Occipital lobe (tissue), 2 donors: ENCODE results near the gene PANK3. TPM values are rescaled to one million over a fixed set of nuclear protein-coding genes. Genes with fewer than 3 reads are reported as not detected.
"Not testable (repeated sequence)": the region's sequence is repeated elsewhere in the genome, so short reads cannot be mapped to it uniquely, and the experiment has no call there.

Experiments
- DNase-seq: peaks from one replicate; lab custom pipeline; 2025; lab: John Stamatoyannopoulos, UW
- total RNA-seq: library from RNA; depleted of rRNA; stranded (reverse); fragments of >200 nt; gene quantifications from one replicate; pipeline ENCODE4 v1.2.3, GENCODE V29; 2014

The PANK3 gene
- total RNA-seq, 1 donor from 2014 or later, result 293 TPM

DNA sequence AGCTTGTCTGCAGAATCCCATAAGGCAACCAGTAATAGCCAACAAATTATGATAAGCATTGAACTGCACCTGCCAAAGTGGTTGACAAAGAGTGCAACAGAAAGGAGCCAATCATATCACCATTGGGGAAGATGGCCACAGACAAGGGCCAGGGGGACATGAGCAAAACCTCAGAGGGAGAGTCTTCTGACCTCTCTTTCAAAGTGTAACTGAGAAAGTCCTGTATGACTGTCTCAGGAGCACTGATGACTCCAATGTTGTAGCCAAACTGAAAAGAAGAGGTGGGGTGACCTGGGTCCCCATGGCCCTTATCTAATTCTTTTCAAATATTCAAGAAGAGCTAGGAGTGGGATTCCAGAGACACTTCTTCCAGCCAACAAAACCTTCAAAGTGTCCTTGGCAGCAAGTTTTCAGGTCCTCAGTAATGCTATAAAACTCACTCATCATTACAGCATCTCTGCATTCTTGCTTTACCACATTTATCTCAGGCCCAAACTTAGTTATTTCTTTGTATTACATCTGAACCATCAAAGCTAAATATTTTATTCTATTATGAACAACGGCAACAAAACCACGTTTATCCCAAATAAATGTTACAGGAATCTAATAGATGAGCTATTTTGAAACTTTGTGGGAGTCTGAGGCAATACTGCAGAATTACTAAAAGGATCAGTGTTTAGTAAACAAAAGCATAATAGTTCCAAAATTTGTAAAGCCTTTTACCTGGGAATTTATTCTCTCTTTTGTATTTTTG lies 25.6 kb downstream of the PANK3 start:
- no peak for DNase-seq

DNA sequence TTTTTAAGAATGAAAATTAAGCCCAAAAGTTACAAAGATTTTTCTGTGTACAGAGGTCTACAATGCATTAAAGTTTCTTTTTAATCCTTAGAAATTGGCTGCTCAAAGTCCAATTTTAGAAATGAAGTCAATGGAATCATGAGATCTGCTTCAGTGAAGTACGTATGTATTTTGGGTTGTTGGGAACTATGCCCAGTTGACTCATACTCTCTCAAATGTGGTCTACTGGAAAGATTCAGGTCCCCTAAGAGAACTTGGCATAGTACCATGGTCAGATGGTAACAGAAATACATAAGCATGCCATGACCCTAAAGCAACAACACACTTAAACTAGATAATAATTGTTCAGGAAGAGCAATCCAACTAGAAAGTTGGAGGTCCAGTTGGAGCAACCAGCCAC lies 27.0 kb downstream of the PANK3 start:
- no peak for DNase-seq

DNA sequence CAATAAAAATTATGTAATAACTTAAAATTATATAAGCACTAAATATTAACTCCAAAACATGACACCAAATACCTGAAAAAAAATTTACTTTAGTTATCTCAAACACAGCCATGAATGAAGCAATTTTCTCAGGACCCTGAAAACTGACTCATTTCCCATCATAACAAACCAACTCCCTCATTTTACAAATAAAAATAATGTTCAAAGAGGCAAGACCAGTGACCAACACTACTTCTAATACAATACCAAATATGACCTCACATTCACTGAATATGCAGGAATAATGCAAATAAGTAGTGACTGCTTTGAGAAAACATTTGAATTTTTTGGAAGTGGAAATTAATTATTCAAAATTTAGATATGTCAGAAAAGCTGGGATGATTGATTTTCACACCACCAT lies 28.5 kb downstream of the PANK3 start:
- DNase-seq, result no peak

DNA sequence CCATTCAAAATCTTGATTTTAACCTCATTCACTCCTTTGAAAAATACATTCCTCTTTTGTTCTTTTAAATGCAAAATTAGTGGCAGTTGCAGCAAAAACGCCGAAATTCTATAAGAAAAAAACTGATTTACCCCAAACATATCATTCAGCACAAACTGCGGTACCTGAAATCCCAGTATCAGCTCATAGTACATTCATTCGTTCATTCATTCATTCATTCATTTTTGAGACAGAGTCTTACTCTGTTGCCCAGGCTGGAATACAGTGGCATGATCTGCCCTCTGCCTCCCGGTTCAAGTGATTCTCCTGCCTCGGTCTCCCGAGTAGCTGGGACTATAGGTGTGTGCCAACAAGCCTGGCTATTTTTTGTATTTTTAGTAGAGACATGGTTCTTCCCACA lies 29.6 kb downstream of the PANK3 start:
- no peak for DNase-seq

DNA sequence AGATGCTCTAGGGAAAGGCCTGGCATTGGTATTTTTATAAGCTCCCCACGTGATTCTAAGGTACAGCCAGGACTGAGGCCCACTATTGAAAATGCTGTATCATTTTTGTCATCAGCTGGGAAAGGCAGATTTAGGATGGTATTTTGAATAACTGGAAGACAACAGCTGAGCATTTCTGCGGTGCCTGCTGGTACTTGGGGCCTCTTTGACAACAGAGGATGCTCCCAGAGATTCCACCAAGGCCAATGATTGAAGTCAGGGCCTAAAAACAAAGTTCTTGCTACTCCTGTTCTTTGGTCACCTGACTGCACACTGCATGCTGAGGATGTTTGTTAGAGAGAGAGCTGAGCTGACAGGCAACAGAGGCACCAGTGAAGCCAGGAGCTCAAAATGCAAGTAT lies 42.0 kb downstream of the PANK3 start:
- DNase-seq, result no peak

DNA sequence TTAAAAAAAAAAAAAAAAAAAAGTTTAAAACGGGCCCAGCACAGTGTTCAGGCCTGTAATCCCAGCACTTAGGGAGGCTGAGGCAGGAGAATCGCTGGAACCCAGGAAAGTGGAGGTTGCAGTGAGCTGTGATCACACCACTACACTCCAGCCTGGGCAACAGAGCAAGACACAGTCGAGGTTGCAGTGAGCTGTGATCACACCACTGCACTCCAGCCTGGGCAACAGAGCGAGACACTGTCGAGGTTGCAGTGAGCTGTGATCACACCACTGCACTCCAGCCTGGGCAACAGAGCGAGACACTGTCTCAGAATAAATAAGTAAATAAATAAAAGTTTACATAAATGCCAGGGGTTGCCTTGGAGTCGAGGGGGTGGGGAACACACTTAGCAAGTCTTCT lies 44.8 kb downstream of the PANK3 start:
- not testable (repeated sequence) for DNase-seq

DNA sequence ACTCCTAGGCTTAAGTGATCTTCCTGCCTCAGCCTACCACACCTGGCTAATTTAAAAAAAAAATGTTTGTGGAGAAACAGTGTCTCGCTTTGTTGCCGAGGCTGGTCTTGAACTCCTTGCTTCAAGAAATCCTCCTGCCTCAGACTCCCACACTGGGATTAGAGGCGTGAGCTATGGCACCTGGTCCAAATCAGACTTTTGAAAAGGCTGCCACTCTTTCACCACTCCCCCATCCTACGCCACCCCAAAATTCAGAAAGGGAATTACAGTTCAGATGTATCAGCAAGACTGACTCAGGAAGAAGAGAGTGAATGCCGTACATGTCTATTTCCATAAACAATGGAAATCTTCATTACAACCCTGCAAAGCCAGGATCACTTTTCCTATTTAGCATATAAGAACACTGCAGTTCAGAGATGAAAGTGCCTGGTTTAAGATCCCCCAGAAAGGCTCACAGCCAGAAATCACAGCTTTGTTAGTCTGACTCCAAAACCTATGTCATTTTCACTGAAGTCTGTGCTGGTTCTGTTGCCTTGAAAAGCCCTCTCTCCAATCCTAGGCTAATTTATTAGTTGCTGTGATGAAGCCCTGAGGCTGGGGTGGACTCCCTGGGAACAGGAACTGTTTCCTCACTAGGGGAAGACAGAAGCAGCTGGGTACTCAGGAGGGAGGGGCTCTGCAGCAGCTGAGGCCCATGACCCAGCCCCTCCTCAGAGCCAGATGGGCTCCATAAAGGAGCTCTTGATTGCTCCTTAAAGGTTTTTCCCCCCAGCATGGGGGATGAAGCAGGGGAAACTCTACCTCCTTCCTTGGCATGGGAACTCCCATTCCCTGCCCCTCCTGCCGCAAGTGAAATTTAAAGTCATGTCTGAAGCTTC lies 46.9 kb downstream of the PANK3 start:
- DNase-seq, result no peak

DNA sequence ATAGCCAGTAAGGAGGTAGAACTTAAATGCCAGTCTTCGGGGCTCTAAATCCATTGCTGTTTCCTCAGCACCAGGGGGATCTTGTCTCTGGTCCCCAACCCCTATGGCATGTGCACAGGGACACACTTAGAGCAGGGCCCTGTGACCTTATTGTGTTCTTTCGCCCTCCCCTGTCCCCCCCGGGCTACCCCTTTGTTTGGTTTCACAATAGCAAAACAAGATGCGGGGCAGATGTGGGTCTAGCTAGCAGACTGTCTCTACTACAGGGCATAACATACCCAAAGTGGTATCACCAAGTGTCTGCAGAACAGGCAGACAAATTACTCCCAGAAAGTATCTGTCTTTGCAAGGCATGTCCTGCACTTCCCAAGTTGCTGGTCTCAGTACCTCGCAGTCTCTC lies 48.0 kb downstream of the PANK3 start:
- no peak for DNase-seq

DNA sequence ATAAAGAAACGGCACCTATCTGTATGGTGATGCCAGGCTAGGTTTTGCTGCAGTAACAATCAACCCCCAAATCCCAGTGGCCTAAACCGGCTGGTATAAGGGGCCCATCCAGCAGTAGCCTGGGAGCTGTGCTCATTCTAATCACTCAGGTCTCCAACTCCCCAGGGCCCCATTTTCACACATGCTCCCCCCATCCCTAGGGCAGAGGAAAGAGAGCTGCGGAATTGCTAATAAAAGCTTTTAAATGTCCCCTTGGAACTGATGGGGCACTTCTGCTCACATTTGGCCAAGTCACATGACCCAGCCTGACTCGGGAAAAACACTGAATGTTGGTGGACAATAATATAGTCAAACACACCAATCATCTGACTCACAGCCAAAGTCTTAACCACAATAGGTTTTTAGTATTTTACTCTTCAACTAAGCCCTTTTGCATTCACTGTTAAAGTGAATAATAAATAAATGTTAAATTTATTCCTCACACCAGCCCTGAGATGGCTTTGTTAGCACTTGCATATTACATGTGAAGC lies 48.5 kb downstream of the PANK3 start:
- no peak for DNase-seq

DNA sequence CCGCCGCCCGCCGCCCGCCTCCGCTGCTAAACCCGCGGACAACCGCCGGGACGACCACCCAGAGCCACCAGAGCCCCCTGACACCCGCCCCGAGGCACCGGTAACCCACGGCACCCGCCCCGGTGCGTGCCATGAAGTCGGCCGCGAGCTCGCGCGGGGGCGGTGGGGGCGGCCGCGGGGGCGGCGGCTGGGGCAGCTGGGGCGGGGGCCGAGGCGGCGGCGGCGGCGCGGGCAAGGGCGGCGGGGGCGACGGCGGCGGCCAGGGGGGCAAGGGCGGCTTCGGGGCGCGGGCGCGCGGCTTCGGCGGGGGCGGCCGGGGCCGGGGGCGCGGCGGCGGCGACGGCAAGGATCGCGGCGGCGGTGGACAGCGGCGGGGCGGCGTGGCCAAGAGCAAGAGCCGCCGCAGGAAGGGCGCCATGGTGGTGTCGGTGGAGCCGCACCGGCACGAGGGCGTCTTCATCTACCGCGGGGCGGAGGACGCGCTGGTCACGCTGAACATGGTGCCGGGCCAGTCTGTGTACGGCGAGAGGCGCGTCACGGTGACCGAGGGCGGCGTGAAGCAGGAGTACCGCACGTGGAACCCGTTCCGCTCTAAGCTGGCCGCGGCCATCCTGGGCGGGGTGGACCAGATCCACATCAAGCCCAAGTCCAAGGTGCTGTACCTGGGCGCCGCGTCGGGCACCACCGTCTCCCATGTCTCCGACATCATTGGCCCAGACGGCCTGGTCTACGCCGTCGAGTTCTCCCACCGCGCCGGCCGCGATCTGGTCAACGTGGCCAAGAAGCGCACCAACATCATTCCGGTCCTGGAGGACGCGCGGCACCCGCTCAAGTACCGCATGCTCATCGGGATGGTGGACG lies 49.6 kb downstream of the PANK3 start:
- no peak for DNase-seq

DNA sequence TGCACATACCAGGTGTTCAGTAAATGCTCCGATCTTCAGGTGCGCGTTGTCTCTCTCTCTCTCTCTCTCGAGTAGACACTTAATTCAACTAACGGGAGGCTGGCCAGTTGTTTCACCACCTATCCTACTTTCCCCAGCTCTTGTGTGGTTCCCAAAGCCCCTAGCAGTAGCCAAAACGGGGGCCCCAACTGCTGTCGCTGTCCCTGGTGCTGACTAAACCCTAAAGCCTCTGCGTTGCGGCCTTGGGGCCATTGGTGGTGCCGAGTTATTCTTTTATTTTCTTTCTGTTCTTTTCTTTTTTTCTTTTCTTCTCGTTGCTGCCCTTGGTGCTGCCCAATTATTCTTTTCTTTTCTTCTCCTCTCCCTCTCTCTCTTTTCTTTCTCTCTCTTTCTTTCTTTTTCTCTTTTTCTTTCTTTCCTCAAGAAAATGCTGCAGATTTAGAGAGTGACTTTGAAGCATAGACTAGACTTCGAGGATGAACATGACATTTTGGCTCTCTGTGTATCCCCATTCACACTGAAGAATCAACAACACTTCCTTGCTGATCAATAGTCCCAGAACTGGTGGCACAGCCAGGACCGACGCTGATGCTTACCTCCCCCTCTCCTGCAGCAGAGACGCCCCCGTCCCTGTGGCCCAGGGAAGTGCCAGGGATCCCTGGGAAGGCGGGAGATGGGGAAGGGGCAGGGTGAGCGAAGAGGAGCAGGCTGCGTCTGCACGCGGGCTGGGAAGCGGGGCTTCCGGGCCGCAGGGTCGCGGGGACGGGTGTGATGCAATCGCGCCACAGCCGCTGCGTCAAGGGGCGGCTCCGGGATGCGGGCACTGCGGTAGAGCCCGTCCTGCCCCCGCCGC lies 50.4 kb downstream of the PANK3 start, which contains the start of gene FBLL1:
TSS of gene FBLL1 (plus strand) at position 785 of the 853 bp plus-strand sequence. CDS start 200 bp downstream, outside the sequence.
- peak; percentile 37 for DNase-seq

DNA sequence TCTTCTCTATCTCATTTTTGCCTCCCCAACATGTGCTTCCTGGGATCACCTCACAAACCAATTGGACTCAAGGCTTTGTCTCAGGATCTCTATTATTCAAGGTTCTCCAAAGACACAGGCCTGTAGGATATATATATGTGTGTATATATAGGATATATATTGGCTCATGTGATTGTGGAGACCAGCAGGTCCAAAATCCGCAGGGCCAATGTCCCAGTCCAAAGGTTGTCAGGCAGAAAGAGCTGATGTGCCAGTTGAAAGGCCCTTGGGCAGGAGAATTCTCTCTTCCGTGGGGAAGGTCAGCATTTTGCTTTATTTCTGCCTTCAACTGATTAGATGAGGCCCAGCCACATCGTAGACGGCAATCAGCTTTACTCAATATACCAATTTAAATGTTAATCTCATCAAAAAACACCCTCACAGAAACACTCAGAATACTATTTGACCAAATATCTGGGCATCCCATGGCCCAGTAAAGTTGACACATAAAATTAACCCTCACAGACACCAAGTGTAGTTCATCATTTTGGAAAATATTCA lies 51.3 kb downstream of the PANK3 start:
- no peak for DNase-seq

DNA sequence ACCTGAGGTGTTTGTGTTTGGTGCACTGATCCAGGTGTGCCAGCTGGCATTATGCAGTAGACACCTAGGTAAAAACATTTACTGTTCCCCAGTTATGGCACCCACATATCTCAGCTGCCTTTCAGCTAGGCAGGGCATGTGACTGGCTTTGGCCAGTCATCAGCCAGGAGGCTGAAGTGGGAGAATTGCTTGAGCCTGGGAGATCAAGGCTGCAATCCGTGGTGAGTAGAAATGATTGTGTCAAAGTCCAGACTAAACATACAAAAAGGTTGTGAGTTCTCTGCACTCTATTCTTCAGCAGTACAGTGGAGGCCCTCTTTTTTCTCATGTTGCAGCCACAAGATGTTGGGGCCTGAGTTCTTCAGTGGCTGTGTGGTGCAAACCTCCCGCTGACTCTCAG lies 53.3 kb downstream of the PANK3 start:
- no peak for DNase-seq

DNA sequence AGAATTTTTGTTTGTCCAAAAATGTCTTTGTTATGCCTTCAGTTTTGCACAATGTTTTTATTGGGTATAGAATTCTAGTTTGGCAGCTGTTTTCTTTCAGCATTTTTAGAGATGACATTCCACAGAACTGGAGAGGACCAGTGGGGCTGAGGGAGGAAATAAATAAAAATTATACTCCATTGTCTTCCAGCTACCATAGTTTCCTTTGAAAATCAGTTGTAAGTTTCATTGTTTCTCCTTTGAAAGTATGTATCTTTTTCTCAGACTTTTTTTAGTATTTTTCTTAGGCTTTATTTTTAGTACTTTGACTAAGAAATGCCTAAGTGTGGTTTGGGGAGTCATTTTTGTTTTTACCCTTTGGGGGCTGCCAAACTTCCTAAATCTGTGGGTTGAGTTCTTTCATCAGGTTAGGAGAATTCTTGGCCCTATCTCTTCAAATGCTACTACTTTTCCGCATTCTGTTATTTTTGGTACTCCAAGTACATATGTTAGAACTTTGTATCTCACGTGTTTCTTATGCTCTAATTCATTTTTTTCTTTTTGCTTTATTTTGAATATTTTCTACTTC lies 65.2 kb downstream of the PANK3 start:
- DNase-seq, result no peak

DNA sequence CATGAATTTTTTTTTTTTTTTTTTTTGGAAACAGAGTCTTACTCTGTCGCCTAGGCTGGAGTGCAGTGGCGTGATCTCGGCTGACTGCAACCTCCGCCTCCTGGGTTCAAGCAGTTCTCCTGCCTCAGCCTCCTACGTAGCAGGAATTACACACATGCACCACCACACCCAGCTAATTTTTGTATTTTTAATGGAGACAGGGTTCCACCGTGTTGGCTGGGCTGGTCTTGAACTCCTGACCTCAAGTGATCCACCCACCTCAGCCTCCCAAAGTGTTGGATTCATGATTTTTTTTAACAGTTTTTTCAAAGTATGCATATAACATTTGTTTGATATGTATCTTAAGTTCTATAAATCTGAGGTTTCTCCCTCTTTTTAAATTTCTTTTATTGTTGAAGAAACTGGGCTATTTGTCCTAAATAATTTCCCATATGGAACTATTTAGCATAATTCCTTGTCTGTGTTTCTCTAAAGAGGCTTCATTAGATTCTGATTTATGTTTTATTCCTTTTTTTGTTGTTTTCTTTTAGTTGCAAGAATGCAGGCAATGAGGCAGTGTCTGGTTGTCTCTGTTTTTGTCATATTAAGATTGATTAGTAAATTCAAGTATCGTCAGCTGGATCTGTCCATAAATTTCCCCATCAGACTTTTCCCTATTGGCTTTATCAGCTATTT lies 76.5 kb downstream of the PANK3 start:
- DNase-seq, result no peak
